SK-MEL-5 (cell line): ENCODE results near the gene NR1D1. TPM values are rescaled to one million over a fixed set of nuclear protein-coding genes. Genes with fewer than 3 reads are reported as not detected.
A peak's percentile ranks its signal among the peaks of the same experiment; 100 is the strongest.

Source experiments
- DNase-seq: peaks from one replicate; pipeline ENCODE4 v3.0.0-alpha.2; 2016; ENCODE audit warnings: low read depth, low spot score
- in situ Hi-C: cut with HindIII; loops from 2 replicates; pipeline ENCODE4 v1.10.0; 2016; ENCODE audit warnings: low sequenced_read_pairs, high pct_unique_total_duplicates, low pct_unique_long_range_greater_than_20kb
- total RNA-seq: library from RNA; depleted of rRNA; stranded (reverse); fragments of >200 nt; shearing (Covaris generic); gene quantifications from 2 replicates; pipeline ENCODE4 v1.2.3, GENCODE V29; 2014

NR1D1 gene
- total RNA-seq, 1 experiment from 2014 or later: 2.1 TPM

DNA sequence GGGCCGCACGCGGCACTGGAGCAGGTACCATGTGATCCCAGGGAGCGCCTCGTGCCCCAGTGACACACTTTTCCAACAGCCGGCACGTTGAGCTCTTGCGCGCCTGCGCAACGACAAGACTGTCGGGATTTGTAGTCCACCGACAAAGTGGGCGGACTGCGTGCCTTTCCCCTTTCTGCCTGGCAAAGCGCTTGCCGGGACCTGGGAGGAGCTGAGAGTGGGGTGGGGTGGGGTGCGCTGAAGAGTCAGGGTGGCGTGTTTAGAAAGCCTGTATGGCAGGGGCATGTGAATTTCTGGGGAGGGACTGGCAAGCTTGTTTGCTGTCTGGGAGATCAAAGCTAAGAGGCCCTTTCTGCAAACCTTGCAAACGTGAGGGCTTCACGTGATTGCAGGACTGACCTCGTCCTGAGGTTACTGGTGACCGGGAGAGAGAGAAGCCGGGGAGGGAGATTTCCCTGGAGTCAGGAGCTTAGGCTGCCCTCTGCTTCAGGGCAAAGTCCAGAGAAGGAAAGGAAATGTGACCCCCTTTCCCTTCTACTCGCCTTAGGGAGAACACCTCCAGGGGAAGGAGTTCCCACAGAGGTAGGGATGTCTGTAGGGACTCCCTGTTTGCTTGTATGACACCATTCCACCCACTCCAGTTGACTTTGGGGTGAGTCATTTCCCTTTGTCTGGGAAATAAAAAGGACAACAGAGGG, 429 bp upstream of the NR1D1 start:
- peak; percentile 99 for DNase-seq
- in situ Hi-C loops: no loop called here

GRCh38 chr17:40099619-40100418, 570 bp downstream of the NR1D1 start:
- no peak for DNase-seq
- in situ Hi-C loops: loop anchor here (25.0 kb wide), 1 partner anchor 113 kb away; the partner anchor contains the start of gene PSMD3

DNA sequence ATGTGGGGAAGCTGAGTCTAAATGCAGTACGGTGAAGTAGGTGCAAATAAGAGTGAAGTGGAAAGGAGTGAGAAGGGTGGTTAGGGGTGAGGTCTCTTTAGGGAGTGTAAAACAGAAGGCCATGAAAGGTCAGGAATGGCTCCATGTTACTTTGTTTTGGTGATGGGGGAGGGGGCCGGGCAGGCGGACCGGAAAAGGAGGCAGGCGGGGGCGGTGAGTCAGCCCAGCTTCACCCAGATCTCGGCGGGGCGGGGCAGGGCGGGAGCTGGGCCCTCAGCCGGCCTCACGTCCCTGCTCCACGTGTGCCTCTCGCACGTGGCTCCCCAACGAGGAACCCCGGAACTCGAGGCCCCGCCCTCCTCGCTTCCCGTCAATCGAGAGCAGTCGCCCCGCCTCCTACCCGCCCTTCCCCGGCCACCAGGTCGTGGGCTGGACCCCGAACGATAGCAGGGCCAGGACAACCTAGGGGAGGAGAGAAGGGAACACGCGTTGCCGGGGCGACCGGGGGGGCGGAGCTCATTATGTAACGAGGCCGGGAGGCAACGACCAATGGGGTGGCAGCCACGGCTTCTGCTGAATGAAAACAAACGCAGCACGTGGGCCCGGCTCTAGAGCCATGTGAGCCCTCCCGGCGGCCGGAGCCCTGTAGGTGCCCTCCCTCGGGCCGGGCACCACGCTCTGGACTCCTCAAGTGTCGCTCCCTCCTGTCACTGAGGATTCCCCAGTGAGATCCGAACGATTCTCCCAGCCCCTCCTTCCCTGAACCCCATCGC, 1.4 kb downstream of the NR1D1 start:
- DNase-seq: peak; percentile 99
- in situ Hi-C loops: loop anchor here (25.0 kb wide), 1 partner anchor 112 kb away; the partner anchor contains the start of gene PSMD3

DNA sequence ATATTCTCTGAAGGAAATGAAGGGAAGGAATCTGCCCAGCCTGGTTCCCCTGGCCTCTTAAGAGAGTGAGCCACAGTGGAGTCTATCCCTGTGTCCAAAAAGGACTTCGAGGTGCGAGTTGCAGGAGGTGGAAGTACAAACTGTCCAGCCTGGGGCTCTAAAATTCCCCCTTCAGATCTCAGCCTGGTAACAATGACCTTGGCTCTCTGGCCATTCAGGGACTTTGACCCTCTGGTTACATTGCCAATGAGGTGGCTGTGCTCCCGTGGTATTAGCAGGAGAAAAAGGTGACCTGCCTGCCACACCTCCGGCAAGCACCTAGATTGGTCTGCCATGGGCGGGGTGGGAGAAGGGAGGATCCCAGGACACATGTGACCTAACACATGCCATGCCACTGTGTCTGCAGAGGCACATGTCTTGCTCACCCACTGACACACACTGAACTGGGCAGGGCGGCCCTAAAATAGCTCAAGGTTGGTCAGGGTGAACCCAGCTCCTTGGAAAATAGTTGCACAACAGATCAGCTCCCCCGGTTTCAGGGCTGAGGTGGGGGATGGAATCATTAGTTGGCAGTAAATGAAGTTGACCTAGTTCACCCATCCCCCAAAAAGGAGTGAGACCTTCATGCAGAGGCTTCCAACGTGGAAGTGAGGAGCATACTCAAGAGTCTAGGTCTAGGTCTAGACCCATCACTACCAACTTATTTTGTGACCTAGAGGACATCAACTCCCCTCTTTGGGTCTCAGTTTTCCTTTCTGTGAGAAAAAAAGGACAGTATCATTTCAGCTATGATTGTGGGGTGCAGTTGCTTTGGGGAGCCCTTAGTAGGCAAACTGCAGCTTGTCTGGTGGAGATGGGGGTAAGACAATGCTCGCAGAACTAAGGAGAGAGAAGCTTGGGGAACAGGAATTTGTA, 2.2 kb downstream of the NR1D1 start:
- in situ Hi-C loops: loop anchor here (25.0 kb wide), 1 partner anchor 111 kb away; the partner anchor contains the start of gene PSMD3
- no peak for DNase-seq

- DNase-seq: no peak
- in situ Hi-C loops: loop anchor here (25.0 kb wide), 1 partner anchor 110 kb away; the partner anchor contains the start of gene PSMD3
Measured at GRCh38 chr17:40097087-40097486, 3.3 kb downstream of the NR1D1 start.

- in situ Hi-C loops: loop anchor here (25.0 kb wide), 1 partner anchor 109 kb away; the partner anchor contains the start of gene PSMD3
- no peak for DNase-seq
Measured at GRCh38 chr17:40095944-40096791, 4.2 kb downstream of the NR1D1 start.

GRCh38 chr17:40095351-40095943, 4.9 kb downstream of the NR1D1 start:
- in situ Hi-C loops: loop anchor here (25.0 kb wide), 1 partner anchor 108 kb away; the partner anchor contains the start of gene PSMD3
- no peak for DNase-seq

DNA sequence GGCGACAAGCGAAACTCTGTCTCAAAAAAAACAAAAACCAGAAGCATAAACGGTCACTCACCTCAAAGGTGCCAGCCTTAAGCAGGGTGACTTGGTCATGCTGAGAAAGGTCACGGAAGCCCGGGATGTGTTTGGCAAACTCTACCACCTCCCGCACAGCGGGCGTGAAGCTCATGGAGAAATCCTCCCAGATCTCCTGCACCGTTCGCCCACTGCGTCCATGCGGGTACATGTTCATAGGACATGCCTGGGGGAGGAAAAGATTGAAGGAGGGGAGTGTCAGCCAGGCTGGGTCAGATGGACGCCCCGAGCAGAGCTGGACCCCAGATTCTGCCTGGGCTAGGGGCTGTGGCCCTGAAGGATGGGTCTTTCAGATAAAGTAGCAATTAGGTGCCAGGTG, 5.5 kb downstream of the NR1D1 start:
- no peak for DNase-seq
- in situ Hi-C loops: loop anchor here (25.0 kb wide), 1 partner anchor 108 kb away; the partner anchor contains the start of gene PSMD3

GRCh38 chr17:40093580-40094201, 6.7 kb downstream of the NR1D1 start:
- DNase-seq: no peak
- in situ Hi-C loops: loop anchor here (25.0 kb wide), 1 partner anchor 106 kb away; the partner anchor contains the start of gene PSMD3

DNA sequence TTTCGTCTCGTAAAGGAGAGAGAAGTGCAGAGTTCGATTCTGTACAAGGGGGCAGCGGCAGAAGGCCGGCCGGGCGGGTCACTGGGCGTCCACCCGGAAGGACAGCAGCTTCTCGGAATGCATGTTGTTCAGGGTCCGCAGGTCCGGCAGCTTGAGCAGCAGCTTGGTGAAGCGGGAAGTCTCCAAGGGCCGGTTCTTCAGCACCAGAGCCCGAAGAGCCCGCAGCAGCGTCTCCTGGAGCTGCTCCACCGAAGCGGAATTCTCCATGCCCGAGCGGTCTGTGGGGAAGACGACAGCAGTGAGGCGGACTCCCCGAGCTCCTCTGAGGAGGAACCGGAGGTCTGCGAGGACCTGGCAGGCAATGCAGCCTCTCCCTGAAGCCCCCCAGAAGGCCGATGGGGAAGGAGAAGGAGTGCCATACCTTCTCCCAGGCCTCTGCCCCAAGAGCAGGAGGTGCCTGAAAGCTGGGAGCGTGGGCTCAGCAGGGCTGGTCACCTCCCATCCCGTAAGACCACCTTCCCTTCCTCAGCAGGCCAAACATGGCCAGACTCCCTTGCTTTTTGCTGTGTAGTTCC, 7.3 kb downstream of the NR1D1 start:
- DNase-seq: no peak
- in situ Hi-C loops: loop anchor here (25.0 kb wide), 1 partner anchor 106 kb away; the partner anchor contains the start of gene PSMD3

DNA sequence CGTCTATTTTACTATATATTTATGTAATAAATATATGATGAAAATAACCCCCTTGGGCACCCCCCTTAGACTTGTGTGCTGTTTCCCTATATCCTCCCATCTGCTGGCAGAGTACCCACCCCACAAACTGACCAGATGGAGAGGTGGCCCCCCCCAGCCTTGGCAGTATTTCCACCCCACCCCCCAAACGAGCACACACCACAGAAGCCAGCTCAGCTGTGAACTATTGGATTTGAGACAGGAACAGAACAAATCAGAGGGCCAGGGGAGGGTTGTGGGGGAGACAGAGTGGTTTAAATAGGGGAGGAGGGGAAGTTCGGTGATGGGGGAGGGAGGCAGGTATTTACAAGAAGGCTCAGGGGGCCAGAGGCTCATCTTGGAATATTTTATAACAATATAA, 7.8 kb downstream of the NR1D1 start:
- no peak for DNase-seq
- in situ Hi-C loops: loop anchor here (25.0 kb wide), 1 partner anchor 105 kb away; the partner anchor contains the start of gene PSMD3

DNA sequence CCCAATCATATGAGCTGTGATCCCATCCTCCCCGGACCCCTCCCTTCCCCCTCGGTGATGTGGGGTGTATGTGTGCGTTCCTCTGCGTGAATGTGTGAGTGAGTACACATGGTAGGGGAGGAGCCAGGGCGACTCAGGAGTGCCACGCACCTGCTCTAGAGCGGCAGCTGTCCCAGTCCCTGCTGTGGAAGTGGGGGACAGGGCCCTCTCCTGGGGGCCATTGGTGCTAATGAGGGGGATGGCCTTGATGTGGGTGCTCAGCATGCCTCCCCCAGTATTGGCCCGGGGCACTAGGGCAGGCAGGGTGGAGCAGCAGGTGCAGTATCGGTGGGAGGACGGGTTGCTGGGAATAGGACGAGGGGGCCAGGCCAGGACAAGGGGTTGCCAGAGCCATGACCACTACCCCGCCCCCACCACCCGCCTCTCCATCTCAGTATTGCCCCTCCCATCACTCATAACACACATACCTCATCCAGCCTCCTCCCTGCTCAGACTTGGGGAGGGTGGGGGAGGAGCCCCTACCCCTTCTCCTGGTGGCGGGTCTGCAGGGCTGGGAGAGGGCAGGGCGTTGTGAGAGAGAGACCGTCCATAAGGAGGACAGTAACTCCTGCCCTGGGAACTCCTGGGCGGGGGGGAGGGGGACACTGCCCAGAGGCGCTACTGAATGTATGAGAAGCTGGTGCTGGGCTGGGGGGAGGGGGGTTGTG, 8.5 kb downstream of the NR1D1 start:
- in situ Hi-C loops: loop anchor here (25.0 kb wide), 1 partner anchor 105 kb away; the partner anchor contains the start of gene PSMD3
- DNase-seq: no peak

GRCh38 chr17:40090237-40091119, 9.9 kb downstream of the NR1D1 start:
- no peak for DNase-seq
- in situ Hi-C loops: loop anchor here (25.0 kb wide), 1 partner anchor 103 kb away; the partner anchor contains the start of gene PSMD3
